Fibroblast of the aortic adventitia (primary cell): Measurements from ENCODE around the gene UCHL3. TPM values are rescaled to one million over a fixed set of nuclear protein-coding genes. Genes with fewer than 3 reads are reported as not detected.

Experiments
- DNase-seq: peaks from one replicate; pipeline ENCODE4 v3.0.0-alpha.2; 2010; ENCODE audit warnings: low read depth
- H3K4me3 ChIP-seq: 2 replicates; pipeline ENCODE4 v1.5.1; 2011; ENCODE audit warnings: low read depth, mild to moderate bottlenecking, control low read depth, low read length, moderate library complexity
- CTCF ChIP-seq: IDR thresholded peaks from 2 replicates; pipeline ENCODE4 v1.5.1; 2011; ENCODE audit warnings: mild to moderate bottlenecking, low read length, control low read depth, inconsistent platforms; ENCODE audit not compliant: insufficient read depth
- total RNA-seq: library from RNA; depleted of rRNA; stranded (reverse); fragments of >200 nt; gene quantifications from 2 replicates; pipeline ENCODE4 v1.2.3, GENCODE V29; 2012; ENCODE audit warnings: low replicate concordance

Gene UCHL3
- total RNA-seq, 1 donor: 44.9 TPM

- H3K4me3 ChIP-seq: no peak overlapping the region
- no peak for DNase-seq
- TF ChIP-seq CTCF: no peak
Observed at GRCh38 chr13:75569576-75569975, 20.0 kb downstream of the UCHL3 start.

GRCh38 chr13:75579529-75579928 lies 29.9 kb downstream of the UCHL3 start:
- TF ChIP-seq CTCF: no peak
- no peak for DNase-seq
- H3K4me3 ChIP-seq: no peak overlapping the region

- DNase-seq: no peak
- TF ChIP-seq CTCF: no peak
- no peak overlapping the region for H3K4me3 ChIP-seq
Observed at GRCh38 chr13:75581874-75582640, 32.5 kb downstream of the UCHL3 start.

GRCh38 chr13:75583091-75583490 lies 33.5 kb downstream of the UCHL3 start:
- TF ChIP-seq CTCF: no peak

GRCh38 chr13:75585153-75585552 lies 35.6 kb downstream of the UCHL3 start:
- TF ChIP-seq CTCF: no peak
- no peak for DNase-seq
- no peak overlapping the region for H3K4me3 ChIP-seq

More at GRCh38 chr13:75583091-75583490, 33.5 kb downstream of the UCHL3 start:
- no peak for DNase-seq
- no peak overlapping the region for H3K4me3 ChIP-seq

- DNase-seq: no peak
- TF ChIP-seq CTCF: no peak
- H3K4me3 ChIP-seq: no peak overlapping the region
Observed at GRCh38 chr13:75587679-75588078, 38.1 kb downstream of the UCHL3 start.
